ENCODE results near the gene BRI3.

The BRI3 gene

GRCh38 chr7:98283127-98283886 lies 1.8 kb downstream of the BRI3 start:
- WGBS (ENCODE audit: insufficient coverage): 72% methylated on average over 18 of the region's 19 CpGs
- peak in 2 of 3 donors; percentile 49 to 56 for DNase-seq
- peaks cover 0 to 18% (median 3%) of the 10 kb centered on the region in 4 experiments for H3K36me3 ChIP-seq (ENCODE audit: control insufficient read depth in 4 of 4, insufficient read depth in 4 of 4, low read length in 3 of 4)
- H3K27me3 ChIP-seq (replicated peaks in 2 of 5; ENCODE audit: control insufficient read depth in 4 of 5, insufficient read depth in 5 of 5, low read length in 4 of 5): no peaks in the 10 kb centered on the region
- peaks cover 9 to 69% (median 60%) of the 10 kb centered on the region in 4 experiments for H3K4me1 ChIP-seq (ENCODE audit: control extremely low read depth in 1 of 4, control insufficient read depth in 4 of 4, insufficient read depth in 4 of 4, low read length in 3 of 4)
- H3K4me3 ChIP-seq (ENCODE audit: control insufficient read depth in 1 of 7, extremely low read depth in 1 of 7, insufficient read depth in 4 of 7, low read depth in 2 of 7, low read length in 6 of 7): peak overlapping the region in 5 of 7 experiments; percentile 75 to 84 (median 79)
- POLR2A ChIA-PET: no interaction called here
- H3K27ac ChIP-seq (ENCODE audit: insufficient read depth in 1 of 2, low read depth in 1 of 2, low read length in 2 of 2, poor library complexity in 1 of 2, severe bottlenecking in 2 of 2): peak overlapping the region in 1 of 2 experiments; percentile 34
- H3K9me3 ChIP-seq (ENCODE audit: control extremely low read depth in 1 of 5, control insufficient read depth in 4 of 5, insufficient read depth in 2 of 5, low read depth in 1 of 5, low read length in 4 of 5): no peaks in the 10 kb centered on the region
- CTCF ChIA-PET: interaction anchor here (1.6 kb wide), 1 partner anchor 33 kb away, joined by 4 read pairs; no protein-coding TSS in a partner anchor

GRCh38 chr7:98283887-98284222 lies 2.4 kb downstream of the BRI3 start:
- POLR2A ChIA-PET: no interaction called here

GRCh38 chr7:98284335-98285036 lies 3.0 kb downstream of the BRI3 start:
- peak overlapping the region in 1 of 2 experiments; percentile 34 for H3K27ac ChIP-seq (ENCODE audit: insufficient read depth in 1 of 2, low read depth in 1 of 2, low read length in 2 of 2, poor library complexity in 1 of 2, severe bottlenecking in 2 of 2)
- no peaks in the 10 kb centered on the region for H3K27me3 ChIP-seq (replicated peaks in 2 of 5; ENCODE audit: control insufficient read depth in 4 of 5, insufficient read depth in 5 of 5, low read length in 4 of 5)
- H3K4me3 ChIP-seq (ENCODE audit: control insufficient read depth in 1 of 7, extremely low read depth in 1 of 7, insufficient read depth in 4 of 7, low read depth in 2 of 7, low read length in 6 of 7): peak overlapping the region in 5 of 7 experiments; percentile 19 to 84 (median 79)
- POLR2A ChIA-PET: no interaction called here
- peaks cover 9 to 74% (median 60%) of the 10 kb centered on the region in 4 experiments for H3K4me1 ChIP-seq (ENCODE audit: control extremely low read depth in 1 of 4, control insufficient read depth in 4 of 4, insufficient read depth in 4 of 4, low read length in 3 of 4)
- no peaks in the 10 kb centered on the region for H3K9me3 ChIP-seq (ENCODE audit: control extremely low read depth in 1 of 5, control insufficient read depth in 4 of 5, insufficient read depth in 2 of 5, low read depth in 1 of 5, low read length in 4 of 5)
- DNase-seq: peak; percentile 19 to 82 (median 71)
- peaks cover 0 to 23% (median 5%) of the 10 kb centered on the region in 4 experiments for H3K36me3 ChIP-seq (ENCODE audit: control insufficient read depth in 4 of 4, insufficient read depth in 4 of 4, low read length in 3 of 4)
- CTCF ChIA-PET: interaction anchor here (1.1 to 1.6 kb wide), 4 partner anchors 17 to 594 kb away, joined by 3 to 4 read pairs (median 3); partner anchors contain the start of gene TRRAP
- 9% methylated on average over 14 of the region's 20 CpGs for WGBS (ENCODE audit: insufficient coverage)

More at GRCh38 chr7:98283887-98284222, 2.4 kb downstream of the BRI3 start:
- Histone ChIP-seq H3K4me3 (ENCODE audit: control insufficient read depth in 1 of 7, extremely low read depth in 1 of 7, insufficient read depth in 4 of 7, low read depth in 2 of 7, low read length in 6 of 7) (peak overlapping the region in 6 of 7 experiments; percentile 10 to 84 (median 62)), H3K4me1 (ENCODE audit: control extremely low read depth in 1 of 4, control insufficient read depth in 4 of 4, insufficient read depth in 4 of 4, low read length in 3 of 4) (peaks cover 9 to 70% (median 60%) of the 10 kb centered on the region in 4 experiments), H3K36me3 (ENCODE audit: control insufficient read depth in 4 of 4, insufficient read depth in 4 of 4, low read length in 3 of 4) (peaks cover 0 to 18% (median 3%) of the 10 kb centered on the region in 4 experiments), H3K9me3 (ENCODE audit: control extremely low read depth in 1 of 5, control insufficient read depth in 4 of 5, insufficient read depth in 2 of 5, low read depth in 1 of 5, low read length in 4 of 5) (no peaks in the 10 kb centered on the region), H3K27me3 (replicated peaks in 2 of 5; ENCODE audit: control insufficient read depth in 4 of 5, insufficient read depth in 5 of 5, low read length in 4 of 5) (no peaks in the 10 kb centered on the region), H3K27ac (ENCODE audit: insufficient read depth in 1 of 2, low read depth in 1 of 2, low read length in 2 of 2, poor library complexity in 1 of 2, severe bottlenecking in 2 of 2) (peak overlapping the region in 1 of 2 experiments; percentile 34)
- WGBS (ENCODE audit: insufficient coverage): 58% methylated on average over 4 of the region's 8 CpGs
- no peak for DNase-seq
- CTCF ChIA-PET: interaction anchor here (1.6 kb wide), 1 partner anchor 33 kb away, joined by 4 read pairs; no protein-coding TSS in a partner anchor

- DNase-seq: no peak
- Histone ChIP-seq H3K27ac (ENCODE audit: insufficient read depth in 1 of 2, low read depth in 1 of 2, low read length in 2 of 2, poor library complexity in 1 of 2, severe bottlenecking in 2 of 2) (peak overlapping the region in 1 of 2 experiments; percentile 16), H3K4me3 (ENCODE audit: control insufficient read depth in 1 of 7, extremely low read depth in 1 of 7, insufficient read depth in 4 of 7, low read depth in 2 of 7, low read length in 6 of 7) (peak overlapping the region in 2 of 7 experiments; percentile 46 to 84), H3K9me3 (ENCODE audit: control extremely low read depth in 1 of 5, control insufficient read depth in 4 of 5, insufficient read depth in 2 of 5, low read depth in 1 of 5, low read length in 4 of 5) (no peaks in the 10 kb centered on the region), H3K4me1 (ENCODE audit: control extremely low read depth in 1 of 4, control insufficient read depth in 4 of 4, insufficient read depth in 4 of 4, low read length in 3 of 4) (peaks cover 9 to 74% (median 59%) of the 10 kb centered on the region in 4 experiments), H3K27me3 (replicated peaks in 2 of 5; ENCODE audit: control insufficient read depth in 4 of 5, insufficient read depth in 5 of 5, low read length in 4 of 5) (no peaks in the 10 kb centered on the region), H3K36me3 (ENCODE audit: control insufficient read depth in 4 of 4, insufficient read depth in 4 of 4, low read length in 3 of 4) (peaks cover 0 to 25% (median 5%) of the 10 kb centered on the region in 4 experiments)
- WGBS (ENCODE audit: insufficient coverage): 88% methylated on average over 14 of the region's 21 CpGs
- ChIA-PET POLR2A (no interaction called here), CTCF (interaction anchor here (0.5 to 1.4 kb wide), 7 partner anchors 9 to 593 kb away, joined by 3 to 5 read pairs (median 3); partner anchors contain the start of gene TRRAP)
Observed at GRCh38 chr7:98285157-98286092, 3.9 kb downstream of the BRI3 start.

GRCh38 chr7:98286093-98286539 lies 4.6 kb downstream of the BRI3 start:
- 97% methylated on average over 11 of the region's 14 CpGs for WGBS (ENCODE audit: insufficient coverage)
- no peaks in the 10 kb centered on the region for H3K9me3 ChIP-seq (ENCODE audit: control extremely low read depth in 1 of 5, control insufficient read depth in 4 of 5, insufficient read depth in 2 of 5, low read depth in 1 of 5, low read length in 4 of 5)
- H3K27me3 ChIP-seq (replicated peaks in 2 of 5; ENCODE audit: control insufficient read depth in 4 of 5, insufficient read depth in 5 of 5, low read length in 4 of 5): no peaks in the 10 kb centered on the region
- H3K36me3 ChIP-seq (ENCODE audit: control insufficient read depth in 4 of 4, insufficient read depth in 4 of 4, low read length in 3 of 4): peaks cover 0 to 25% (median 5%) of the 10 kb centered on the region in 4 experiments
- H3K4me1 ChIP-seq (ENCODE audit: control extremely low read depth in 1 of 4, control insufficient read depth in 4 of 4, insufficient read depth in 4 of 4, low read length in 3 of 4): peaks cover 9 to 68% (median 53%) of the 10 kb centered on the region in 4 experiments
- ChIA-PET POLR2A (no interaction called here), CTCF (interaction anchor here (0.9 to 1.4 kb wide), 4 partner anchors 8 to 555 kb away, joined by 3 to 5 read pairs (median 3); no protein-coding TSS in a partner anchor)
- no peak overlapping the region for H3K4me3 ChIP-seq (ENCODE audit: control insufficient read depth in 1 of 7, extremely low read depth in 1 of 7, insufficient read depth in 4 of 7, low read depth in 2 of 7, low read length in 6 of 7)
- DNase-seq: no peak
- no peak overlapping the region for H3K27ac ChIP-seq (ENCODE audit: insufficient read depth in 1 of 2, low read depth in 1 of 2, low read length in 2 of 2, poor library complexity in 1 of 2, severe bottlenecking in 2 of 2)

GRCh38 chr7:98286701-98287485 lies 5.4 kb downstream of the BRI3 start:
- Histone ChIP-seq H3K4me3 (ENCODE audit: control insufficient read depth in 1 of 7, extremely low read depth in 1 of 7, insufficient read depth in 4 of 7, low read depth in 2 of 7, low read length in 6 of 7) (no peak overlapping the region), H3K27ac (ENCODE audit: insufficient read depth in 1 of 2, low read depth in 1 of 2, low read length in 2 of 2, poor library complexity in 1 of 2, severe bottlenecking in 2 of 2) (no peak overlapping the region)
- POLR2A ChIA-PET: no interaction called here

More at GRCh38 chr7:98286701-98287485, 5.4 kb downstream of the BRI3 start:
- no peak for DNase-seq
- CTCF ChIA-PET: interaction anchor here (1.4 to 1.7 kb wide), 2 partner anchors 7 to 19 kb away, joined by 5 read pairs; no protein-coding TSS in a partner anchor
- Histone ChIP-seq H3K27me3 (replicated peaks in 2 of 5; ENCODE audit: control insufficient read depth in 4 of 5, insufficient read depth in 5 of 5, low read length in 4 of 5) (no peaks in the 10 kb centered on the region), H3K9me3 (ENCODE audit: control extremely low read depth in 1 of 5, control insufficient read depth in 4 of 5, insufficient read depth in 2 of 5, low read depth in 1 of 5, low read length in 4 of 5) (no peaks in the 10 kb centered on the region), H3K36me3 (ENCODE audit: control insufficient read depth in 4 of 4, insufficient read depth in 4 of 4, low read length in 3 of 4) (peaks cover 0 to 31% (median 11%) of the 10 kb centered on the region in 4 experiments), H3K4me1 (ENCODE audit: control extremely low read depth in 1 of 4, control insufficient read depth in 4 of 4, insufficient read depth in 4 of 4, low read length in 3 of 4) (peaks cover 9 to 68% (median 53%) of the 10 kb centered on the region in 4 experiments)
- WGBS (ENCODE audit: insufficient coverage): 96% methylated on average over 17 of the region's 21 CpGs

All from common myeloid progenitor, CD34-positive (primary cell).